Keratinocyte (primary cell): ENCODE results near the gene PSMA3. TPM values are rescaled to one million over a fixed set of nuclear protein-coding genes. Genes with fewer than 3 reads are reported as not detected.

Source experiments
- DNase-seq: peaks from one replicate; pipeline ENCODE4 v3.0.0-alpha.2; 2011; ENCODE audit warnings: low read depth, missing footprints, low spot score
- FAIRE-seq: peaks from 2 replicates; lab custom pipeline; 2011; peaks lifted over from hg19 to GRCh38; lab: Jason Lieb, UNC
- H2AFZ ChIP-seq: 2 replicates; pipeline ENCODE4 v1.6.0; 2012; ENCODE audit warnings: low read length, control low read depth, inconsistent platforms; ENCODE audit not compliant: control insufficient read depth
- H3K27ac ChIP-seq: 2 replicates; pipeline ENCODE4 v1.5.1; 2011; ENCODE audit warnings: low read length; ENCODE audit not compliant: control insufficient read depth, insufficient read depth
- H3K27me3 ChIP-seq: 3 replicates; pipeline ENCODE4 v1.6.0; 2011; ENCODE audit warnings: low read length; ENCODE audit not compliant: control insufficient read depth, insufficient read depth; ENCODE audit errors: extremely low read depth
- H3K36me3 ChIP-seq, 2 experiments: 2 replicates in 1 of 2; 3 replicates in 1 of 2; pipeline ENCODE4 v1.5.1; 2011; ENCODE audit warnings: low read length in 2 of 2, mild to moderate bottlenecking in 1 of 2; ENCODE audit not compliant: control insufficient read depth in 2 of 2, insufficient read depth in 2 of 2; ENCODE audit errors: extremely low read depth in 1 of 2
- H3K4me1 ChIP-seq: 3 replicates; pipeline ENCODE4 v1.5.1; 2011; ENCODE audit warnings: low read length; ENCODE audit not compliant: control insufficient read depth, insufficient read depth; ENCODE audit errors: extremely low read depth
- H3K4me2 ChIP-seq: 3 replicates; pipeline ENCODE4 v1.6.0; 2011; ENCODE audit warnings: low read depth, low read length; ENCODE audit not compliant: control insufficient read depth, insufficient read depth; ENCODE audit errors: extremely low read depth
- H3K4me3 ChIP-seq, 3 experiments: fragments of 200-600 bp in 1 of 3; sonication (generic) in 1 of 3; 2 replicates in 2 of 3; 3 replicates in 1 of 3; pipeline ENCODE4 v1.5.1; 2011 to 2016; ENCODE audit warnings: low read length in 3 of 3, mild to moderate bottlenecking in 3 of 3, control low read depth in 2 of 3, inconsistent platforms in 1 of 3, low read depth in 1 of 3, mixed read lengths in 1 of 3, mixed run types in 1 of 3, moderate library complexity in 1 of 3; ENCODE audit not compliant: control insufficient read depth in 2 of 3, insufficient read depth in 2 of 3; ENCODE audit errors: extremely low read depth in 1 of 3
- H3K79me2 ChIP-seq: 2 replicates; pipeline ENCODE4 v1.6.0; 2012; ENCODE audit warnings: low read length; ENCODE audit not compliant: control insufficient read depth, insufficient read depth
- H3K9ac ChIP-seq: 3 replicates; pipeline ENCODE4 v1.6.0; 2011; ENCODE audit warnings: low read length; ENCODE audit not compliant: control insufficient read depth, insufficient read depth; ENCODE audit errors: extremely low read depth
- H3K9me1 ChIP-seq: 3 replicates; pipeline ENCODE4 v1.6.0; 2011; ENCODE audit warnings: low read length; ENCODE audit not compliant: control insufficient read depth, insufficient read depth; ENCODE audit errors: extremely low read depth
- H3K9me3 ChIP-seq: 2 replicates; pipeline ENCODE4 v1.5.1; 2012; ENCODE audit warnings: low read depth, low read length; ENCODE audit not compliant: control insufficient read depth
- H4K20me1 ChIP-seq: 3 replicates; pipeline ENCODE4 v1.6.0; 2011; ENCODE audit warnings: low read length; ENCODE audit not compliant: control insufficient read depth, insufficient read depth; ENCODE audit errors: extremely low read depth
- CTCF ChIP-seq, 3 experiments: IDR thresholded peaks in 1 of 3; conservative IDR thresholded peaks in 1 of 3; optimal IDR thresholded peaks in 1 of 3; 2 replicates in 2 of 3; 3 replicates in 1 of 3; pipeline versions ENCODE3 to v1.5.1; 2011; ENCODE audit warnings: low read length in 3 of 3, mild to moderate bottlenecking in 3 of 3, moderate library complexity in 2 of 3, control low read depth in 1 of 3, inconsistent platforms in 1 of 3; ENCODE audit not compliant: insufficient read depth in 2 of 3; ENCODE audit errors: extremely low read depth in 1 of 3
- EZH2 ChIP-seq: IDR thresholded peaks from one replicate; pipeline ENCODE4 v1.6.1; 2012; ENCODE audit warnings: inconsistent platforms, mild to moderate bottlenecking, low read length, moderate library complexity
- dilution Hi-C: fragments of 300-500 bp; cut with MboI; formaldehyde crosslinking; loops from one replicate; pipeline ENCODE4 v1.7.0; 2020; ENCODE audit warnings: low sequenced_read_pairs; ENCODE audit not compliant: extremely low pct_ligation_motif_present
- polyA plus RNA-seq, 5 experiments: library from polyadenylated mRNA; depleted of rRNA in 3 of 5; stranded (reverse) in 3 of 5; stranded (forward) in 1 of 5; unstranded in 1 of 5; fragments of >200 nt; gene quantifications; 1 replicate in 1 of 5; 2 replicates in 3 of 5; 3 replicates in 1 of 5; pipeline versions ENCODE4 v1.2.1 to v1.2.3, GENCODE V29; 2011 to 2012; ENCODE audit warnings: missing spikeins in 2 of 5, low read depth in 1 of 5, low replicate concordance in 1 of 5

Gene PSMA3
- polyA plus RNA-seq, 1 donor (not counting 4 experiments of a cell fraction or from before 2014, with no cell fraction given) = 325 TPM

DNA sequence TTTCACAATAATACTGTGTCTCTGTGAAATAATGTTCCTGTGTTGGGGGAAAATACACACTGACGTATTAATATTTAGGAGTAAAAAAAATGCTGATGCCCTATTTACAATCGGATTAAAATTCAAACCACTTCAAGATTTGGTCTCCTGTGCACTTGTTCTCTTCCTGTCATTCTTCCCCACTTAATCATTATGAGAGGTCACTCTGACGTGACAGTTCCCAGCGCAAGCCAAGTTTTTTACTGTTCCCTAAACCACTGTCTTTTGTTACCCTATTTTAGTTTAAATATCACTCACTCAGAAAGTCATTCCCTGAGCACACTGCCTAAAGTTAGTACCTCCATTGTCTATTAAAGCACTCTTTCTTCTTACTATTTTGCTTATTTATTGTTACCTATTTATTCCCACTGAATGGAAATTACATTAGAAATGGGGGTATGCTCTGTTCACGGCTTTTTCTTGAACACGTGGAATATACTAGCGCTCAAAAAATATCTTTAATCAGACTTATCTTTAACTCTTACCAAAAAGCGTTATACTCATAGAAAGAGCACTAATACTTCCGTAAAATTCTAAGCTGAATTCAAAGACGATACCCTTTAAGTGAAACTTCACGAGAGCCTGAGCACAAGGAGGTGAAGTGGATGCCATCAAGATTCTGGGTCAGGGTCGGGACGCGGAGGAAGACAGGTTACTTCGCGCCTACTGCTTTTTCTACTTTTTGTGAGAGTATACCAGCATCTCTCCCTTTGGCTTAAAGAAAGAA lies 670 bp upstream of the PSMA3 start:
- H3K9ac ChIP-seq = peak overlapping the region; percentile 98
- H3K4me2 ChIP-seq = peak overlapping the region; percentile 89
- H2AFZ ChIP-seq = peak overlapping the region; percentile 85
- no peaks in the 10 kb centered on the region for H3K9me3 ChIP-seq
- DNase-seq (no peak), FAIRE-seq (no peak)
- peak overlapping the region; percentile 81 to 99 (median 89) for H3K4me3 ChIP-seq
- H3K27ac ChIP-seq = peak overlapping the region; percentile 89
- H3K4me1 ChIP-seq = peaks cover 25% of the 10 kb centered on the region
- H3K9me1 ChIP-seq = no peaks in the 10 kb centered on the region
- peaks cover 0 to 4% of the 10 kb centered on the region in 2 experiments for H3K36me3 ChIP-seq
- H4K20me1 ChIP-seq = peaks cover 2% of the 10 kb centered on the region
- dilution Hi-C loops = no loop called here
- H3K27me3 ChIP-seq = no peaks in the 10 kb centered on the region
- H3K79me2 ChIP-seq = peaks cover 42% of the 10 kb centered on the region
- no peak for TF ChIP-seq EZH2
- TF ChIP-seq CTCF (optimal IDR thresholded peaks at IDR 0.05 in 1 of 3, IDR thresholded peaks at IDR 0.05 in 1 of 3, conservative IDR thresholded peaks at IDR 0.05 in 1 of 3; ENCODE audit: extremely low read depth in 1 of 3, insufficient read depth in 2 of 3, low read length in 3 of 3) = no peak

- H3K79me2 ChIP-seq = peaks cover 58% of the 10 kb centered on the region
- H4K20me1 ChIP-seq = peaks cover 2% of the 10 kb centered on the region
- dilution Hi-C loops = no loop called here
- H3K27me3 ChIP-seq = no peaks in the 10 kb centered on the region
- peak overlapping the region; percentile 98 for H3K9ac ChIP-seq
- DNase-seq (no peak), FAIRE-seq (no peak)
- H2AFZ ChIP-seq = no peak overlapping the region
- H3K9me3 ChIP-seq = no peaks in the 10 kb centered on the region
- H3K4me1 ChIP-seq = peaks cover 18% of the 10 kb centered on the region
- H3K36me3 ChIP-seq = peaks cover 2 to 6% of the 10 kb centered on the region in 2 experiments
- H3K4me2 ChIP-seq = peak overlapping the region; percentile 98
- no peaks in the 10 kb centered on the region for H3K9me1 ChIP-seq
- H3K27ac ChIP-seq = peak overlapping the region; percentile 98
- no peak for TF ChIP-seq CTCF (optimal IDR thresholded peaks at IDR 0.05 in 1 of 3, IDR thresholded peaks at IDR 0.05 in 1 of 3, conservative IDR thresholded peaks at IDR 0.05 in 1 of 3; ENCODE audit: extremely low read depth in 1 of 3, insufficient read depth in 2 of 3, low read length in 3 of 3)
- no peak for TF ChIP-seq EZH2
- H3K4me3 ChIP-seq = peak overlapping the region; percentile 81 to 99 (median 89)
Observed at GRCh38 chr14:58245562-58245961, 919 bp downstream of the PSMA3 start.
